ENCODE results near the gene PEPD. TPM values are rescaled to one million over a fixed set of nuclear protein-coding genes. Genes with fewer than 3 reads are reported as not detected.

The PEPD gene
- total RNA-seq, 4 donors from 2014 or later, result 40.1 to 61.4 (median 53.4) TPM

GRCh38 chr19:33436360-33437345 is 84.9 kb downstream of the PEPD start:
- intact Hi-C loops (cut with DNase I), result no loop called here
- Histone ChIP-seq H3K27me3 (no peaks in the 10 kb centered on the region), H3K36me3 (no peaks in the 10 kb centered on the region), H3K4me1 (peaks cover 0 to 17% (median 0%) of the 10 kb centered on the region in 3 donors), H3K4me3 (no peak overlapping the region), H3K9me3 (no peaks in the 10 kb centered on the region), H3K27ac (no peak overlapping the region)
- no peak for DNase-seq
- WGBS, 2 donors, result 76 to 82% methylated on average over 13 to 15 of the region's 22 CpGs
- TF ChIP-seq POLR2A (IDR thresholded peaks at IDR 0.05), result no peak
- TF ChIP-seq CTCF (IDR thresholded peaks at IDR 0.05), result no peak

DNA sequence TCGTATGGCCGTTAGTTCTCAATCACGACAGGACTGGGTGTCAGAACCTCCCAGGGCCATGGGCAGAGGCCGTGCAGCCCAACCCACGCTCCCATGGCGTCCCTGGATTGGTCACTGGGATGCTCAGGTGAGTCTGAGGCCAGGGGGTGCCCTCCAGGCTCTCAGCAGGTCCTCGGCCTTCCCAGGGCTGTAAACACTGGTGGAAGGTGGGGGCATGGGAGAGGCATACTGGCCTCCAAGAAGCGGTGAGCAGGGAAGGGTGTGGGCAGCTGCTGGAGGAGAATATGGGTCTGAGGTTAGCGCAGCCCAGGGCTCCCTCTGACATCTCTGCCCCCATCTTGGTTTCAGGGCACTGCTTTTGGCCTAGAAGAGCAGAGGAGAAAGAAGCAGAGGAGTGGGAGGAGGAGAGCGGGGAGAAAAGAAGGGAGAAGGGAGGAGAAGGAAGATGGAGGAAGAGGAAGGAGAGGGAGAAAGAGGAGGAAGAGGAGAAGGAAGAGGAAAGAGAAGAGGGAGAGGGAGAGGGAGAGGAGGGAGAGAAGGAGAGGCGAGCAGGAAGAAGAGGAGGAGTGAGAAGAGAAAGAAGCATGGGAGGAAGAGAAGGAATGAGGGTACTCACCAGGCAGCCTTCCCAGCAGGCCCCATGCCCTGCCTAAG is 85.8 kb downstream of the PEPD start:
- no peaks in the 10 kb centered on the region for H3K9me3 ChIP-seq
- no peak overlapping the region for H3K4me3 ChIP-seq
- intact Hi-C loops (cut with DNase I), result no loop called here
- WGBS, 2 donors, result 90 to 97% methylated on average over 3 of the region's 11 CpGs
- H3K27ac ChIP-seq, result no peak overlapping the region
- no peaks in the 10 kb centered on the region for H3K36me3 ChIP-seq
- H3K27me3 ChIP-seq, result no peaks in the 10 kb centered on the region
- peaks cover 0 to 20% (median 0%) of the 10 kb centered on the region in 3 donors for H3K4me1 ChIP-seq
- no peak for DNase-seq
- no peak for TF ChIP-seq CTCF (IDR thresholded peaks at IDR 0.05)
- no peak for TF ChIP-seq POLR2A (IDR thresholded peaks at IDR 0.05)

DNA sequence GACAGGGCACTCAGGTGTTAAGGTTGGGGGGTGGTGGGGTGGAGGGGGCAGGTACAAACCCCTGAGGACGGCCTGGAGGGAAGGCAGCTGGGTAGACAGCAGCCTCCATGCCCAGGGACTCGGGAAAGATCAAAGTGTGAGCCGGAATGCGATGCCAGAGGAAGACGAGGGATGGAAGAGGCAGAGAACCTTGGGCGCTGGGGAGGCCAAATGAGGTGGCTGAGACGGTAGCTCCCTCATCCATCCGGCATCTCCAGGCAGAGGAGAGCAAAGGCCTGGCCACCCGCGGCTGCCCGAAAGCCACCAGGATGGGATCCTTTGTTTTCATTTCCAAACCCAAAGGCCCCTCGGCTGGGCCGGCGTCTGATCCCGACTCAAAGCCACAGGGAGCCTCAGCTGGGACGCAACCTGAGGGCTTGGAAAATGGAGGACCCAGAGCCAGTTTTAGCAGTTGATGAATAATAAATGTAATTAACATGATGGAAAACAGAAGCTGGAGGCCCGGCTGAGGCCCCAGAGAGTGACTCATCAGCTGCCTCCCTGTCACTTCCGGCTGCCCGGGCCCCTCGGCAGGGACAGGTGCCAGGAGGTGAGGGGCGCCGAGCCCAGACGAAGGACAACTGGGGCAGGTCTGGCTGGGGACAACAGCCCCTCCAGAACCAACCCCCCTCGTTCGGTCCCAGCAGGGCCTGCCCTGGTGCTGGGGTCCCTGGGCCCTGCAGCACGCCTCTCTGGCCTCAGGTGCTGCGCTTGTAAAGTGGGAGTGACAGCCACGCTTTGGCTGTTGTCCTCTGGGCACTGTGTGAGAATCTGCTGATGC is 86.5 kb downstream of the PEPD start:
- Histone ChIP-seq H3K9me3 (no peaks in the 10 kb centered on the region), H3K4me1 (peaks cover 0 to 20% (median 0%) of the 10 kb centered on the region in 3 donors), H3K27me3 (no peaks in the 10 kb centered on the region), H3K4me3 (no peak overlapping the region), H3K36me3 (no peaks in the 10 kb centered on the region), H3K27ac (no peak overlapping the region)
- 68 to 69% methylated on average over 20 to 22 of the region's 28 CpGs for whole genome bisulfite sequencing, 2 donors
- TF ChIP-seq CTCF (IDR thresholded peaks at IDR 0.05), result no peak
- TF ChIP-seq POLR2A (IDR thresholded peaks at IDR 0.05), result no peak
- intact Hi-C loops (cut with DNase I), result loop anchor here (5.0 kb wide), 1 partner anchor 337 kb away; no protein-coding TSS in a partner anchor
- DNase-seq, result no peak

DNA sequence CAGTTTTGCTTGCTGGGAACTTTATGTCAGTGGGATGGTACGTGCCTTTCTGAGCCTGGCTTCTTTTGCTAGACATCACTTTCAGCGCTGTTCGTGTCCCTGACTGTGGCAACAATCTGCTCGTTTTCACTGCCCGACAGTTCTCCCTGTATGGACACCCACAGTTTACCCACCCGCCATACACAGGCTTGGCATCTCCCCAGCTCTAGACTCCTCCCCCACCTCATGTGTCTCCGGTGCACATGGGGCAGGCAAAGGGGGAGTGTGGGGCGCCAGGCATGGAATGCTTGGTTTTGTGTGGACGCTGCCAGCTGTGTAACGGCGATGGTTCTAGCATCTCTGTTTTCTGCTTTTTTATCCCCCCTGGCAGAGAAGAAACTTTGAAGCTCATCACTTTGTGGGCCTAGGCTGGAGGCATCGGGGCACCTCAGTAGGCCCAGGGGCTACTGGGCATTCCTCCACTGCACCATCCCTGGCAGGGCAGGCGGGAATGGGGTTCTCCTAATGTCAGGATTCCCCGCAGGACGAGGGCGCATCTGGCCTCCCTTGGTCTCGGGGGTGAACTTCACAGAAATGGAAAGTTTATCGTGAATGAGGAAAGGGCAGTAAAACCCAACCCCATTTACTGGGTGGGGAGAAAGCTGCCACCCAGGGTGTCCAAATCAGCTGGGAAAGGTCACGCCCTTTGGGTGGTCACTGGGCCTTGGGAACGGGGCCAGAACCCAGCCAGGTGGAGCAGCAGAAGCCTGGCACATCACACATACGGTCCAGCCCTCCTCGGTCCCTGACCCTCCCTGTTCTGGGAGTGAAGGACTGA is 87.3 kb downstream of the PEPD start:
- Histone ChIP-seq H3K4me3 (no peak overlapping the region), H3K27me3 (no peaks in the 10 kb centered on the region), H3K4me1 (peaks cover 0 to 20% (median 0%) of the 10 kb centered on the region in 3 donors), H3K27ac (no peak overlapping the region), H3K9me3 (no peaks in the 10 kb centered on the region), H3K36me3 (no peaks in the 10 kb centered on the region)
- TF ChIP-seq POLR2A (IDR thresholded peaks at IDR 0.05), result no peak
- WGBS, 2 donors, result 88 to 91% methylated on average over 14 to 20 of the region's 22 CpGs
- no peak for DNase-seq
- intact Hi-C loops (cut with DNase I), result loop anchor here (5.0 kb wide), 1 partner anchor 338 kb away; no protein-coding TSS in a partner anchor

Data from esophagus squamous epithelium (tissue), 5 donors.